Activated T-cell treated with anti-CD3 and anti-CD28 coated beads for 1 hour (primary cell): ENCODE results near the gene LSM3.

Source experiments
- DNase-seq: peaks from one replicate; pipeline ENCODE4 v3.0.0-alpha.2; 2020; ENCODE audit warnings: low read depth

Gene LSM3

DNA sequence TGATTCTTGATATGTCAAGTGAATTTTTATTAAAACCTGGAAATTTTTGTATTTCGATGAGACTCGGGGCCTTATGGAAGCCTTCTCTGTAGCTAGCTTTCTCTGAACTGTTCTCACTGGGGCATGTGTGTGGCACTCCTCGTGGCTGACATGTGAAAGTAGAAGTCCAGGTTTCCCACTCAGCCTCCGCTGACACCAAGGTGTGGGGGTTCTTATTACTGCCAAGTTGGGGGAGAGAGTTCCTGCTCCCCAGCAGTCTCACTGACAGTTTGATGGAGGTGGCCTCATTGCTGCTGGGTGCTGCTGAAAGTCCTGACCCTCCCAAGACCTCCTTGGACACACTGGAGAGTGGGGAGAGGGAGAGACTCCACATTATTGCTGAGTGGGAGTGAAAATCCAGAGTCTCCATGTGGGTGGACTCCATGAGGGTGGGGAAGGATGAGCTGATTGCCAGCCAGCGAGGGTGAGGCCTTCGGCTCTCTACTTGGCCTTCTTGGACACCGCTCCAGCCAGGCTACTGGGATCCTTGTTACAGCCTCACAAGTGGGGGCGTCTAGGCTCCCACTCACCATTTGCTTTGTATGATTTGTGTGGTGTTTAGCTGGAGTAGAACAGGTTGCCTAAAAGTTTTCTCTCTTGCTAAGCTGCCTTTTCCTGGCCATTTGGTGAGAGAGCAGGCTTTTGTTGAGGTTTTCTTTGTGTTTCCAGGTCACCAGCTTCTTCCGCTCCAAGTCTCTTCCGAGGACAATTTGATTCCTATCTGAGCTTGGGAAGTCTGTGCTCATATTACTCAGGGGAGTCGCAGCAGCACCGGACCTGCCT, 64.1 kb downstream of the LSM3 start:
- no peak for DNase-seq

DNA sequence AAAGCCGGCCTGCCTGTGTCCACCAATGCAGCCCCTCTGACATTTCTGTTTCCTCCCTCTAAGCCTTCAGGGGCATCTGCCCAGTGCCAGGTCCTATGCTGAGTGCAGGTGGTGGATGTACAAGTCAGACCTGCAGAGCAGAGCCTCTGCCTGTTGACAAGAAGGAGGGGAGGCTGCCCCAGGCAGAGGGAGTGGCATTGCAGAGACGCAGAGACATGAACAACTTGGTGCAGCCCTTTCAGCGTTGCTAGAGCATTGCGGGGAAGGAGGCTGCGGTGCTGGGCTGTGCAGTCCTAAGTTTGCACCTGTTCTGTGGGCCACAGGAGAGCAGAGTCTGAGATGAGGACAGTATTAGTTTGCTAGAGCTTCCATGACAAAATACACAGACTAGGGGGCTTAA, 65.2 kb downstream of the LSM3 start:
- no peak for DNase-seq

DNA sequence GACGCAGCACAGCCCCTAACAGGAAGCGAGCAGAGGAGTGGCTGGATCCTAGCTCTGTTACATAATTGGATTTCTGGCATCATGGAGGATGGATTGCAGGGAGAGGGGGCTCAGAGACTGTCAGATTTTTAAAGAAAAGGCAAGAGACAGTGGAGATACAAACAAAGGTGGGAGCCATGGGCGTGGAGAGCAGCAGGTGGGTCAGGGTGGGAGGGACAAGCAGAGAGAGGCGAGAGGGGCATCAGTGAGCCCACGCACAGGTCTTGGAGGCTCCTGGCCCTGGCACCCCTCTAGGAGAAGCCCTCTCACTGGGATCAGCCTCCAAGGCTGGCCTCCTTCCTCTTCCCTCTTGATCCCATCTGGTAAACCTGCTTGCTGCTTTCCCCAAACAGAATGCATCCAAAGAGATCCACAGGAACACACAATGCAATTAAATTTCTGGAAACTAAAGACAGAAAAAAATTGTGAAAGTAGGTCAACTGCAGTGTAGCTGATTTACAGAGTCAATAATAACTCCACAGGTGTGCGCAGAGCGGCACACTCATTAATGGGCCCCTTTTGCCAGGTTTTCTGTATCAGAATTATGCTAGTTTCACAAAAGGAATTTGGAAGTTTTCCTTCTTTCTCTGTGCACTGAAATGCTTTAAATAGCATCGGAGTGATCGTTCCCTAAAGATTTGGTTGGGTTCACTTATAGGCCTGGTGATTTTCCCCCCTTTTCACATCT, 66.1 kb downstream of the LSM3 start:
- no peak for DNase-seq

DNA sequence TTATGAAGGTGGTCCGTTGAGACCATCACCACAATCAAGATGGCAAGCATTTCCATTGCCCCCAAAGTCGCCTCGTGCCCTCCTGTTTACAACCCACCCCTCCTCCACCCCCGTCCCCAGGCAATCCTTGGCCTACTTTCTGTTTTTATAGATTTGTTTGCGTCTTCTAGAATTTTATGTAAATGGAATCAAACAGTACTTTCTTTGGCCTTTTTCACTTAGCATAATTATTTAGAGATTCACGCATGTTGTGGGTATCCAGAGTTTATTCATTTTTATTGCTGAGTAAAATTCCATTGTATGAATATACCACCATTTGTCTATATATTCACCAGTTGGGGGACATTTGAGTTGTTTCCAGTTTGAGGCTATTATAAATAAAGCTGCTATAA, 66.6 kb downstream of the LSM3 start:
- no peak for DNase-seq

DNA sequence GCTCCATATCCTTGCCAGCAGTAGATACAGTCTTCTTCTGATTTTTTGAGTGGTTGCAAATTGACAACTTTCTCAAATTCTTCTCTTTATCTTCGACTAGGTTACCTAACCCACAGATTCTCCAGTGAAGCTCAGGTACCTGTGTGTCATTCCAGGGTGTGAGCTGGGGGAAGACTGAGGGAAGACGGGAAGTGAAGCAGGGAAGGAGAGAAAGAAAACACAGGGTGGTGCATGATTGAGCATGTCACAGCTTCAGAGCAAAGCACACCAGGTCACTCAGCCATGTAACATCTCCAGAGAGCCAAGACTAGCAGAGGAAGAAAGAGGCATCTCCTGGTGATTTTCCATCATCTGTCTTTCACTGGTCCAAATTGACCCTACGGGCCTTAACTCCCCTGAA, 67.2 kb downstream of the LSM3 start:
- DNase-seq = no peak

DNA sequence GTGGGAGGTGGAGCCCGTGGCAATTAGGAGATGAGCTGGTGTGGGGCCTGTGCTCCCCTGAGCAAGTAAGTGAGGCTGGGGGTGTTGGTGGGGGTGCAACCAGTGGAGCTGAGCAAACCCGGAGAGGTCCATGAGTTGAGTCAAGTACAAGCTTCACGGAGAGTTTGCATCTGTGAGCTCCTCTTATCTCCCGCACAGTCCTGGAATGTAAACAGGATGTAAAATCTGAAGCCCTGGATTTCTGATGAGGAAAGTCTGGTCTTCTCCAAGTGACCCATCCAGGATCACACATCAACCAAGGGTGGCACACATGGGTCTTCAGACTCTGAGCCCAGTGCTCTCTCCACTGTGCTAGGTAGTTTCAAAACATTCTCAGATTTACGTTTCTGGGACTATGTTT, 67.8 kb downstream of the LSM3 start:
- DNase-seq = no peak

DNA sequence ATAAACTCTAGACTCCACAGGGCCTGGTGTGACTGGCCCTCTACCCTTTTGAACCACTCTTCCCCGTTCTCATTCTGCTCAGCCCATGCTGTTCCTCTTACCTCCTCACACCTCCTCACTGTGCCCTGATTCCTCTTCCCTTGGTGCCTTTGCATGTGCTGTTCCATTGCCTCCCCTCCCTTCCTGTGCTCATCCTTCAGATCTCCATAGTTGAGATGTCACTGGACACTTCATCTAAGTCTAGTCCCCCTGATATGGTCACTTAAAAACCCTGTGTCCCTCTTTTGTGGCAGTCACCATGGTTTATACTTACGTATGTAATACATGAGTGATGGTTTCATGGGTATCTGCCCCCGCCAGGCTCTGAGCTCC, 69.8 kb downstream of the LSM3 start:
- DNase-seq = no peak

DNA sequence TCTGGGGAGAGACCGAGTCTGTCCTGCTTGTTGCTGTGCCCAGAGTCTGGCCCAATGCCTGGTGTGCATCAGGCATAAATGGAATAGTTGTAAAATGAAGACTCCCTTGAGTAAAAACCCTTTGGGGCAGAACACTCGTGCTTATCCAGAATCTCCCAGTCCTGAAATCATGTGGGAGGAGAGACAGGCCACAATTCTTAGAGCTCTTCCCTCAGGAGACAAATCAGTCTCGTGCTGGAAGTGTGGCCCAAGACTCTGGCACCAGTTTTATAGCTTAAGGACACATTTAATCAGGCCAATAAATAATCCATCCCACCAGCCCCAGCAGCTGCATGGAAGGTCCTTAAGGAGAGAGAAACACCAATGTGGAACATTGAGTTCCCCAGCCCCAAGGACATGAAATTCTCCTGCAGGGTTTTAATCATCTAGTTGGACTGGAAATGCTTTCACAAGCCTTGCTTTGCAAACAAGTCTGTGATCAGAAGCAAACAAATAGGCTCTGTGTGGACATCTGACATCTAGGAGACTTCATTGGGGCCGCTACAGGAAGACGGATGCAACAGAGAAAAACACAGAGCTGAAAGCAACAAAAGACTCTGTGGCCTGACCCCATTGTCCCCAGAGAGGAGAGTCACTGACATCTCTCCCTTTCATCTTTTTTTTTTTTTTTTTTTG, 70.4 kb downstream of the LSM3 start:
- no peak for DNase-seq
